AG09319 (cell line): Measurements from ENCODE around the gene TSPAN13.
"Not testable (repeated sequence)": the region's sequence is repeated elsewhere in the genome, so short reads cannot be mapped to it uniquely, and the experiment has no call there.

Experiments
- DNase-seq: peaks from one replicate; pipeline ENCODE4 v3.0.0-alpha.2; 2010; ENCODE audit warnings: low read depth; ENCODE audit errors: extremely low read depth
- TF ChIP-seq, protein P1 (sequence below): IDR thresholded peaks from 2 replicates; pipeline ENCODE4 v1.5.1; 2011; ENCODE audit warnings: low read depth, mild to moderate bottlenecking, inconsistent platforms, low read length, moderate library complexity

TSPAN13 gene

GRCh38 chr7:16758631-16759611 is 5.4 kb downstream of the TSPAN13 start:
- no peak for DNase-seq

DNA sequence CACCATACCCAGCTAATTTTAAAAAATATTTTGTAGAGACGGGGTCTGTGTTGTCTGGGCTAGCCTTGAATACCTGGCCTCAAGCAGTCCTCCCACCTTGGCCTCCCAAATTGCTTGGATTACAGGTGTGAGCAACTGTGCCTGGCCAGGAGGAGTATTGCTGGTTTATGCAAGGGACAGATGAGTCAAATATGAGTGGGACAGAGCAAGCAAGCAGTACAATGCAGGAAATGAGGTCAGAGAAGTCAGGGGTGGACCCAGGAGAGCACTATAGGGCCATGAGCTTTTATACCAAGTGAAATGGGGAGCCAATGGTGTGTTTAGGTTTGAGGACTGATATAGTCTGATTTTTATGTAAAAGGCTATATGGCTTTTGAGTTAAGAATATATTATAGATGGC is 6.3 kb downstream of the TSPAN13 start:
- TF ChIP-seq, protein P1, sequence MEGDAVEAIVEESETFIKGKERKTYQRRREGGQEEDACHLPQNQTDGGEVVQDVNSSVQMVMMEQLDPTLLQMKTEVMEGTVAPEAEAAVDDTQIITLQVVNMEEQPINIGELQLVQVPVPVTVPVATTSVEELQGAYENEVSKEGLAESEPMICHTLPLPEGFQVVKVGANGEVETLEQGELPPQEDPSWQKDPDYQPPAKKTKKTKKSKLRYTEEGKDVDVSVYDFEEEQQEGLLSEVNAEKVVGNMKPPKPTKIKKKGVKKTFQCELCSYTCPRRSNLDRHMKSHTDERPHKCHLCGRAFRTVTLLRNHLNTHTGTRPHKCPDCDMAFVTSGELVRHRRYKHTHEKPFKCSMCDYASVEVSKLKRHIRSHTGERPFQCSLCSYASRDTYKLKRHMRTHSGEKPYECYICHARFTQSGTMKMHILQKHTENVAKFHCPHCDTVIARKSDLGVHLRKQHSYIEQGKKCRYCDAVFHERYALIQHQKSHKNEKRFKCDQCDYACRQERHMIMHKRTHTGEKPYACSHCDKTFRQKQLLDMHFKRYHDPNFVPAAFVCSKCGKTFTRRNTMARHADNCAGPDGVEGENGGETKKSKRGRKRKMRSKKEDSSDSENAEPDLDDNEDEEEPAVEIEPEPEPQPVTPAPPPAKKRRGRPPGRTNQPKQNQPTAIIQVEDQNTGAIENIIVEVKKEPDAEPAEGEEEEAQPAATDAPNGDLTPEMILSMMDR: no peak
- no peak for DNase-seq

More at GRCh38 chr7:16758631-16759611, 5.4 kb downstream of the TSPAN13 start:
- TF ChIP-seq, protein P1: no peak

DNA sequence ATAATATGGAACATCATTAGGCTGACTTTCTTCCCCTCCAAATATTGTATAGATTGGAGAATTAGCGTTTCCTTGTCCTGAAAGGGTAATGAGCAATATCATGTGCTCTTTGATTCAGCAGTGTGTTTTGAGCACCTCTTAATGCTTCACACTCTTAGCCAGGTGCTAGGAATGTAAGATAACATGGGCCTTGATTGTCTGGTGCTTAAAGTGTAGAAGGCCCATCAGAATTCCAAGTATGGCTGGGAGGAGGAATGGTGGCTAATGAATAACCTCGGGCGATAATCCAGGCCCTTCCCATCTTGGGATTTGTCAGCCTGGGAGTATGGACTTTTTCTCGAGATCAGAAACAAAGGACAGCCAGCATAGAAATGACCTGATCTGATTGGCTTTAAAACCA is 8.6 kb downstream of the TSPAN13 start:
- TF ChIP-seq, protein P1: no peak
- no peak for DNase-seq

GRCh38 chr7:16764942-16765341 is 11.4 kb downstream of the TSPAN13 start:
- no peak for DNase-seq

DNA sequence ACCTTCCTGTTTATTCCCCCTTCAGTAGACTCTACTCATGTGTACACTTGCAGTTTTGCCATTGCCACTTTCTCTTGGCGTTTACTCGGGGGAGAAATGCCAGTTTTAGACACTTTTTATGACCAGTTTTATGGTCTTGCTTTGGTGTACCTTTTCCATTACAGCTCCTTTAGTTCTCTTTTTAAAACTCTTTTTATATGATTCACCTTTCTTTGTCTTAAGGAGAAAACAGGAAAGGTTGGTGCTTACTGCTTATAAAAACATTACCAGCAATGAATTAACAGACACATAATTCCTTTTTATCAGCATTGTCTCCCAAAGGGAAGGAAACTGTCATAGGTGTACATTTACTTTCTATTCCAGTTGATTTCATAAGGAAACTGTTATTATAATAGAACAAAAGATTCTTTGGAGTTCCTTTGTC is 11.9 kb downstream of the TSPAN13 start:
- DNase-seq: no peak
- TF ChIP-seq, protein P1: no peak

More at GRCh38 chr7:16764942-16765341, 11.4 kb downstream of the TSPAN13 start:
- TF ChIP-seq, protein P1: no peak

- not testable (repeated sequence) for DNase-seq
These were observed 16.4 kb downstream of the TSPAN13 start for GRCh38 chr7:16769994-16770393.

DNA sequence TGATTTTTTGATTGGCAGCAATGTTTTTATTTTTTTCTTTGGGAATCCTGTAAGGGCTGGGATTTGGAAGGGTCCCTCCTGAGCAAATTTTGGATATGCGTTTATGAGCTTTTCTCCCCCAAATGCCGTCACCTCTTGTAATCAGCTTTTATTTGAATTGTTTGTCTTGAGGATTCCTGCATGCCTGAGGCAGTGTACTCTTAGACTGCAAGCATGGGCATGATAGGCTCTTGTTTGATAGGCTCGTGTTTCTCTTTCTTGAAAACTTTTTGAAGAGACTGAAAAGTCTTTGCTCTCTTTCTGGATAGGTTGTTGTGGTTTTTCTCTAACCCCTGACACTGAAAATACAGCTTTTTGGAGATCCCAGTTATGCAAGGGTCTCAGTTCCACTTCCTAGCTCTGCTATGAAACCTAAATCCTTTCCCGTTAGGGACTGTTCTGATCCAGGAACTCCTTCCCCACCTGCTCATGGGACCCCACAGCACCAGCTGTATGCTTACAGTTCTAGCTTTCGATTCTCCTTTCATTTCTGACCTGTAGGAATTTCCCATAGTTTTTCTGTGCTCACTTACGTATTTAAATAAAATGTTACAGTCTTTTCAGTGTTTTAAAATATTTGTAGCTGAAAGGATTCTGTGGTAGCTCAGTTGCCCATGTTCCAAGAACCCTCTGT is 17.2 kb downstream of the TSPAN13 start:
- TF ChIP-seq, protein P1: no peak
- no peak for DNase-seq
